GM19467 (cell line): Measurements from ENCODE around the gene CAMK2N2.
"Not testable (repeated sequence)": the region's sequence is repeated elsewhere in the genome, so short reads cannot be mapped to it uniquely, and the experiment has no call there.

Source experiments
- ATAC-seq: cut with Tn5 transposase; IDR thresholded peaks from one replicate; pipeline ENCODE4 v1.9.1; 2021; ENCODE audit warnings: mild to moderate bottlenecking, moderate library complexity; ENCODE audit not compliant: unreplicated experiment

Gene CAMK2N2

GRCh38 chr3:184275381-184275701, 14.0 kb upstream of the CAMK2N2 start:
- ATAC-seq = no peak

DNA sequence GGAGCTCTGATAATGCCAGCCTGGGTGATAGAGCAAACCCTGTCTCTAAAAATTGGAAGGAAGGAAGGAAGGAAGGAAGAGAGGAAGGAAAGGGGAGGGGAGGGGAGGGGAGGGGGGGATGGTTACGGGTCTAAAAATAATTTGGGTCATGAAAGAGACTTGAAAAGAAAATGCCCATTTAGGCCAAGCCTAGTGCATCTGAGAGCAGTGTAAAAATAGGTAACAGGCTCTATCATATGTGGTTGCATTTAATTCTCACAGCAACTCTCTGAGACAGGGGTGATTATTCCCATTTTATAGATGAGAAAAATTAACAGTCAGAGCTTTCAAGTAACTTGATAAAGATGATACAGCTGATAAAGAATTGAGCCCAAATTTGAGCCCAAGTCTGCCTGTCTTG, 10.9 kb upstream of the CAMK2N2 start:
- ATAC-seq = no peak

- ATAC-seq = not testable (repeated sequence)
These were observed 5.9 kb upstream of the CAMK2N2 start for GRCh38 chr3:184267249-184267648.

DNA sequence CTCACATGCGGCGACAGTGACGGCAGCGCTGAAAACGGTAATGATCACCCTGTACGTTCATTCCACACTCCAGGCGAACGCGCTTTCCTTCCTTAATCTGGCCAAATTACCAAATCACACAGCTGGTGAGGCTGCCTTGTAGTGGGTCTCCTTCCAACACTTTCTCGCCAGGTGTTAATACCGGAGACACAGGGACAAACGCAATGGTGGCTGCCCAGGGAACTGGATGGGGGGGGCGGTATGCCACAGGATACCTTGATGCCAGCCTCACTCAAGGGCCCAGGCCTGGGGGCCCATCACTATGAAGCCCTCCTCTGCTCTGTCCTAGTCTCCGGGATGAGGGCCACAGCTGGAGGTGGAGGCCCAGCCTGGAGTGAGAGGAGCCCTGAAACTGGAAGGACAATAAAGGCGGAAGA, 1.4 kb upstream of the CAMK2N2 start:
- no peak for ATAC-seq

DNA sequence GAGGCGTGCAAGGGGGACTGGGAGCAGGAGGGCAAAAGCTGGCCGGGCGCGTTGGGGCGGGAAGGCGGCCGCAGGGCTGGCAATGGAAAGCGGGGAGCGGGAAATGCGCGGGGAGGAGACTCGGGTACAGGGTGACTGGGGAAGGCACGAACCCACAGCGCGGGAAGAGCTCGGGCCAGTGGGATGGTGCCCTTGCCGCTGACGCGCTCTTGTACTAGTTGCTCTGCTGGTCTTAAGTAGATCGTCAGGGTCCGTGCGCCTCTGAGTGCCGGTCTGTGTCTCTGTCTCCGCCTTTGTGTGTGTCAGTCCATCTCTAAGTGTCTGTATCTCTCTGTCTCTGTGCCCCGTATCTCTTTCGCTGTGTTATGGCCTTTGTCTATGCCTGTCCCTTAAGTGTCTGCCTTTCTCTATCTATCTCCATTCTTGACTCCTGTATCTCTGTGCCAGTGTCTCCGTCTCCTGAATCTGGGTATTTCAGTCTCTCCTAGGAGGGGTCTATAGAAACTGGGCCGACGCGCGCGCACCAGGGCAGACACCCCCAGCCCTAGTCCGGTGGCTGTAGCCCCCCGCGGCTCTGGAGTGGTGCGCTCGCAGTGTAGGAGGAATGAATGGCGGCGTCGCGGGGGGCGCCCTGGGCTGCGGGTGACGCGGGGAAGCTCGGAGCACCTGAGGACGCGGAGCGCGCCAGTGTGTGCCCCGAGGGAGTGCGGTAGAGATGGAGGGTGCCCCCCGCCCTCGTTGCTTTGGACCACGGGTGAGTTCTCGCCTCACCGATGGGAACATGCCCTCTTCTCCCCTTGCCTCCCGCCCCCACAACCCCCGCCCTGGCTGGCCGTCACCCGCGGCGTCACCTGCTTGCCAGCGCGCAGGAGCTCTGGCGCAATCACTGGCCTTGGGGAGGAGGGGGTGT, 756 bp upstream of the CAMK2N2 start:
- no peak for ATAC-seq

DNA sequence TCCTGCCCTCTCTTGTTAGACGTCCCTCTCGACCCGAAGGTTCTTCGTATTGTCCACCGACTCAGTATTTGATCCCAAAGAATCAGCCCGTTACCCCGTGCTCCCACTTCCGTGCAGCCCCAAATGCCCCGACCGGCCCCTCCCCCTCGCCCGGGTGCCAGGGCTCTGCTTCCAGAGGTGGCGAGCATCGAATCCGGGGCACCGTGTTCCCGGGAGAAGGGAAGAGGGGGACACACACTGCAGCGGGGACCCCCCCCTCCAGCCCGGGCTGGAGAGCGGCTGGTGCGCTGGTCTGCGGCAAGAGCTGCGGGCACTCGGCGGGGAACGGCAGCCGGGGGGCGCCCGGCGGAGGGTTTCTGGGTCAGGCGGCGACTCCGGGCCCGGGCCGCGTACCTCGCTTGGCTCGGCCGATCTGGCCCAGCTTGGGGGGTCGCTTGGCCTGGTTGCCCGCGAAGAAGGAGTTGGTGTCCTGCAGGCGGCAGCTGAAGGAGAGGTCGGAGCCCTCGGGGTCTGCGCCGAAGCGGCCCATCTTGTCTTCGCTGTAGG, 556 bp downstream of the CAMK2N2 start:
- ATAC-seq = no peak

- no peak for ATAC-seq
These were observed 1.3 kb downstream of the CAMK2N2 start for GRCh38 chr3:184259878-184260723.

- ATAC-seq = no peak
These were observed 1.9 kb downstream of the CAMK2N2 start for GRCh38 chr3:184259396-184259877.

DNA sequence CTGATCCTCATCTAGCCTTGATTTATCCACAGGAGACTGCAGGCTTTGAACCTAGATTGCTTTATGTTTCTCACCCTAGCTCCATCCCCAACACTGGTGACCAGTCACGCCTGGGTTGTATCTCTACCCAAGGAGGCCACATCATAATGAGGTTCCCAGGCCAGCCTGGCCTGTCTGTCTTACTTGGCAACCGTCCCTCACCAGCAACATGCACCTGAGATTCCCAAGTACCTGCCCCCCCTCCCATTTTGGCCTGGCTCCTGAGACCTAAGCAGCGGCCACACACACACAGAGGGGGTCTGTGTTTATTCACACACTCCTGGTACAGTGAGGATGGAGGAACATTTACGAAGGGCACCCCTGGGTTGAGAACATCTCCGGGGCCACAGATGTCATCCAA, 2.4 kb downstream of the CAMK2N2 start:
- ATAC-seq = no peak

GRCh38 chr3:184257083-184257915, 4.1 kb downstream of the CAMK2N2 start:
- ATAC-seq = no peak

DNA sequence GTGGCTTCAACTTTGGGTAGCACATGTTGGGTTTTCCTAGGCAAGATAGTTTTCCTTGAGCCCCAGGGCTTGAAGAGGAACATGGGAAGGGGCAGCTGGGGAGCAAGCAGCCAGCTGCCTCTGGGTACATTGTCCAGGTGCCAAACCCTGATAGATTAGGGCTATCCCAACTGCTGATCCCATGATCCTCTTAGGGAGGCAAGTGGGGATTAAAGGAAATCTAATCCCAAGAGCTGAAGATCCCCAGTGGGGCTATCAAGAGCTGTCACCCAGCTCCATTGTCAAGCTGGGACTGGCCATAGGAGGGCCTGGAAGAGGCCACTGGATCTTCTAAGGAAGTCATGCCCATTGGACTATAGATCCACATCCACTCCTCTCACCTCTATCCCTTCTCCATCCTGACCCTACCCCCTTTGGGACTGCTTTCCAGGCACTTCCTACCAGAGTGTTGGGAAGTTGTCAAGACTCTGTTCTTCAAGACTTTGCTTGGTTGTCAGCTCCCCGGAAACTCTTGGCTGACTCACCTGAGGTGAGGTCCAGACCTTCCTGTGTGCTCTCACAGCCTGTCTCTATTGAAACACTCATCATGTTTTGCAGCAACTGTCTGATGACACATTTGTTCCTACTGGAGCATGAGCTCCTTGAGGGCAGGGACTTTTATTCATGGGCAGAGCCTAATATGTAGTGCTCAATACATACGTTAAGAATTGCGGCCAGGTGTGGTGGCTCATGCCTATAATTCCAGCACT, 5.9 kb downstream of the CAMK2N2 start:
- ATAC-seq = no peak

DNA sequence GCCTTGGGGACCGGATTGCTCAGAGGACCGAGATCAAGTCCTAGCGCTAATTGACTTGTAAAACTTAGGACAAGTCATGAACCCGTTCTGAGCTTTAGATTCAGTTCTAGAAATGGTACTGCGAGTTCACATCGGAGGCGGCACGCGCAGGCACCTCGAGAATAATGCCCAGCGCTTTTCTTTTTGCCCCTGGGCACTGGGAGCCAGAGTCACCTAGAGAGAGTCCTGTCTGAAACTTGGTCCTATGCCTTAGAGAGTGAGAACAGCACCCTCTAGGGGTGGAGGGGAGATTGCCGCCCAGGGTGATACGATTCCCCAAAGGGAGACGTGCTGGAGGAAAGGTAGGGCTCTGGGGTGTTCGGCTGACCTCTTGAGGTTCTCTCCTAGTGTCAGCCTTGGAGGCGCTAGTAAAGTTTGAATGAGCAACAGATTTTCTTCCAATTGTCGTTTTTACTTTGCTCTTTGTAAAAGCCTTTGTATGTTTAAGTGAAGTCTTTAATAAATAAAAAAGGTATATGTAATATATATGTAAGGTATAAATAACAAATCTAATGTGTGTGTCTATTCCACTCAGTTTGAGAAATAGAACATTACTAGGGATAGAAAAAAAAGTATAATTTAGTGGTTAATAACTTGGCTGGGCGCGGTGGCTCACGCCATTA, 11.1 kb downstream of the CAMK2N2 start:
- ATAC-seq = peak; percentile 57

GRCh38 chr3:184249412-184250166, 11.8 kb downstream of the CAMK2N2 start, which contains the start of gene EEF1AKMT4:
TSS of gene EEF1AKMT4 (plus strand) at chr3:184249672. CDS start at chr3:184249695, 23 bp downstream.
- peak; percentile 89 for ATAC-seq

- peak; percentile 43 for ATAC-seq
These were observed 12.6 kb downstream of the CAMK2N2 start, which contains the start of gene ALG3 for GRCh38 chr3:184248454-184249411. TSS of gene ALG3 (minus strand) at chr3:184248962. CDS start at chr3:184248940, 22 bp downstream.

- ATAC-seq = no peak
These were observed 19.1 kb downstream of the CAMK2N2 start for GRCh38 chr3:184242297-184242685.

GRCh38 chr3:184241447-184242296, 19.7 kb downstream of the CAMK2N2 start:
- ATAC-seq = no peak

DNA sequence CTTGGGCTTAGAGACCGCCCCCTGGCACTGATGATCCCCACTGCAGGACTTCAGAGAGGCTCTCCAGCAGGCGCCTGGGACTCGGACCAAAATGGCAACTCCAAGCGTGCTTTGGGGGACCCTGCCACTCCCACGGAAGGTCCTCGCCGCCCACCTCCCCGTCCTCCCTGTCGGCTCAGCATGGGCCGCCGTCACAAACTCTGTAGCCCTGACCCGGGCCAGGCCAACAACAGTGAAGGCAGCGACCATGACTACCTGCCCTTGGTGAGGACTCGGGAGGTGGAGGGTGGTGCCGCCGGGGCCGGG, 20.3 kb downstream of the CAMK2N2 start:
- ATAC-seq = no peak
